Small intestine (tissue), 7 donors: ENCODE measurements around the gene ITGB7. TPM values are rescaled to one million over a fixed set of nuclear protein-coding genes. Genes with fewer than 3 reads are reported as not detected.

ENCODE experiments used
- DNase-seq, 2 donors: peaks; one replicate each; pipeline versions ENCODE4 v3.0.0 to v3.0.0-alpha.2; 2013
- FAIRE-seq: peaks from 2 replicates; lab custom pipeline; 2012; peaks lifted over from hg19 to GRCh38; lab: Jason Lieb, UNC
- H3K27ac ChIP-seq, 3 donors: one replicate each; pipeline ENCODE4 v1.5.1; 2013; ENCODE audit warnings: low read length in 2 of 3, mild to moderate bottlenecking in 2 of 3, control low read depth in 1 of 3, inconsistent platforms in 1 of 3, low read depth in 1 of 3, moderate library complexity in 1 of 3
- H3K27me3 ChIP-seq, 3 donors: one replicate each; pipeline ENCODE4 v1.6.1; 2013; ENCODE audit warnings: low read length in 3 of 3, inconsistent platforms in 1 of 3; ENCODE audit not compliant: control insufficient read depth in 3 of 3, insufficient read depth in 3 of 3
- H3K36me3 ChIP-seq, 3 donors: one replicate each; pipeline ENCODE4 v1.6.1; 2013; ENCODE audit warnings: low read length in 3 of 3, inconsistent platforms in 1 of 3, low read depth in 1 of 3, mild to moderate bottlenecking in 1 of 3, moderate library complexity in 1 of 3; ENCODE audit not compliant: control insufficient read depth in 3 of 3, insufficient read depth in 2 of 3
- H3K4me1 ChIP-seq, 3 donors: one replicate each; pipeline ENCODE4 v1.6.1; 2013; ENCODE audit warnings: low read length in 2 of 3, inconsistent platforms in 1 of 3, low read depth in 1 of 3, mild to moderate bottlenecking in 1 of 3, moderate library complexity in 1 of 3; ENCODE audit not compliant: control insufficient read depth in 3 of 3, insufficient read depth in 2 of 3
- H3K4me3 ChIP-seq, 3 donors: one replicate each; pipeline ENCODE4 v1.5.1; 2013; ENCODE audit warnings: low read length in 3 of 3, control low read depth in 1 of 3, inconsistent platforms in 1 of 3, low read depth in 1 of 3, mild to moderate bottlenecking in 1 of 3, moderate library complexity in 1 of 3
- H3K9me3 ChIP-seq, 2 donors: one replicate each; pipeline ENCODE4 v1.6.1; 2013; ENCODE audit warnings: low read depth in 1 of 2, low read length in 1 of 2; ENCODE audit not compliant: control insufficient read depth in 2 of 2, insufficient read depth in 1 of 2
- WGBS, 3 donors: extraction: QIAGEN DNeasy Blood & Tissue Kit; methylation state at CpG; one replicate each; pipeline ENCODE4 v1.1.7; 2013; 5-methylcytosine and 5-hydroxymethylcytosine counted together
- polyA plus RNA-seq, 4 donors: library from polyadenylated mRNA; stranded (reverse) in 3 of 4; unstranded in 1 of 4; fragments of 200-250 nt in 3 of 4; fragments of 120-200 nt in 1 of 4; gene quantifications; one replicate each; pipeline versions ENCODE4 v1.2.1 to v1.2.3, GENCODE V29; 2013
- donor health status: healthy with polysubstance abuse.
- donor health status: control.
- donor health status: control.
- donor health status: Bipolar disorder and iron deficiency.
- donor health status: healthy.

The ITGB7 gene
- polyA plus RNA-seq, 4 donors, result 1.8 to 9.2 (median 5.0) TPM

DNA sequence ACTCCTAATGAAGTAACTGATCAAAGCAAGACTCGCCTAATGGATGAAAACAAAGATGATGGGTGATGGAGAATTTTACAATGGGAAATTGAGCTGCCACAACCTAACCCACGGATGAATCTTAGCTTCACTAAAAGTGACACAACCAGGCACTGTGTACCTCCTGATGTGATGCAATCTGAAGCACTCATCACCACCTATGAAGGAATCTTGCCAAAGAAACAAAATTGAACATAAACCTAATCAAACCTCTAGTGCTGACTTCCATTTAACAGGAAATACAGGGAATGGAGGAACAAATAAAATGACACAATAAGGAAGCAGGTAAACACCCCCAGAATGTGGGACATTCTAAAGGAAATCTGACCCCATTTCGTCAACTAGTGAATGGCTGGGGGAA is 38.2 kb upstream of the ITGB7 start:
- no peaks in the 10 kb centered on the region for H3K36me3 ChIP-seq
- 76 to 81% (median 78%) methylated on average over 3 of the region's 3 CpGs for WGBS, 3 donors
- no peak overlapping the region for H3K27ac ChIP-seq
- H3K4me3 ChIP-seq, result no peak overlapping the region
- no peak for DNase-seq
- no peak for FAIRE-seq
- H3K27me3 ChIP-seq, result peaks cover 0 to 22% (median 6%) of the 10 kb centered on the region in 3 donors
- H3K9me3 ChIP-seq, result no peaks in the 10 kb centered on the region
- H3K4me1 ChIP-seq, result no peaks in the 10 kb centered on the region

GRCh38 chr12:53244337-53244736 is 37.3 kb upstream of the ITGB7 start:
- no peak overlapping the region for H3K27ac ChIP-seq
- no peaks in the 10 kb centered on the region for H3K36me3 ChIP-seq
- peaks cover 0 to 22% (median 6%) of the 10 kb centered on the region in 3 donors for H3K27me3 ChIP-seq
- DNase-seq (no peak), FAIRE-seq (no peak)
- 52 to 61% (median 55%) methylated on average over 1 of the region's 1 CpG for WGBS, 3 donors
- no peak overlapping the region for H3K4me3 ChIP-seq
- no peaks in the 10 kb centered on the region for H3K9me3 ChIP-seq
- no peaks in the 10 kb centered on the region for H3K4me1 ChIP-seq

DNA sequence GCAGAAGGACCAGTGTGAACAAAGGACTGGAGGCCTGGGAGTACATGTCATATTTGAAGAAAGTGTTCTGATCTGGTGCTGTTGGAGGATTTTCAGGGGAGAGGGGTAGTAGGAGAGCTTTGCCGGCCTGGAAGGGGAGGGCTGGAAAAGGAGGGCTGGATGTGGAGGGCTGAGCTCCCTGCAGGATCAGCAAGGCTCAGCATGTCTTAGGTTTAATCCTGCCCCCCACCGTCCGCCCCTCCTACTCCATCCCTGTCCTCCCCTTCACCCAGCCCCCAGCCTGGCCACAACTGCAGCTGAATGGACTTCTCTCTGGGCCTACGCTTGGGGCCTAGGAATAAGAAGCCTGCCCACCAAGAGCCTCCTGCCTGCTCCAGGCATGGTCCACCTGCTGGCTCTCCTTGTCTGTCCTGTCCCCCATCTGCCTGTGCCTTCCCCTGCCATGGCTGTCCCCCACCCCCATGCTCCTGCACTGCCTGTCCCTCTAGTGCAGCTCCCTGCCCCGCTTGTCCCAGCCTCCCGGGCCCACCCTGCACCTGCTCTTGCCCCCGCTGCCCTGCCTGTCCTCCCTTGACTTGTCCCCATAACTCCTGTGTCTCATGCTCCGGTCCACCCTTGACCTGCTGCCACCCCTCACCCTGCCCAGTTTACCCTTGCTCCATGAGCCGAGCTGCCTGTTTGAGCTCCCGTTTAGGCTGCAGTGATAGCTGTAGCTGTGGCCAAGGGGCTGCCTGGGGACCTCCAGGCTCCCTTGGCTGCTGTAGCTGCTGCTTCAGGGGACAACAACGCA is 34.8 kb upstream of the ITGB7 start:
- Histone ChIP-seq H3K27me3 (peaks cover 0 to 25% (median 6%) of the 10 kb centered on the region in 3 donors), H3K9me3 (no peaks in the 10 kb centered on the region), H3K27ac (no peak overlapping the region), H3K4me1 (no peaks in the 10 kb centered on the region), H3K4me3 (no peak overlapping the region), H3K36me3 (no peaks in the 10 kb centered on the region)
- DNase-seq (no peak), FAIRE-seq (no peak)
- WGBS, 3 donors, result 68 to 79% (median 73%) methylated on average over 8 to 11 of the region's 11 CpGs

- no peaks in the 10 kb centered on the region for H3K36me3 ChIP-seq
- no peak for DNase-seq
- no peaks in the 10 kb centered on the region for H3K9me3 ChIP-seq
- H3K27me3 ChIP-seq, result peaks cover 0 to 45% (median 6%) of the 10 kb centered on the region in 3 donors
- no peak overlapping the region for H3K27ac ChIP-seq
- WGBS, 3 donors, result 71 to 90% (median 88%) methylated on average over 10 of the region's 10 CpGs
- no peak for FAIRE-seq
- H3K4me1 ChIP-seq, result peaks cover 0 to under 1% (median 0%) of the 10 kb centered on the region in 3 donors
- H3K4me3 ChIP-seq, result no peak overlapping the region
Observed at GRCh38 chr12:53239643-53240258, 32.7 kb upstream of the ITGB7 start.

GRCh38 chr12:53236443-53237111 is 29.5 kb upstream of the ITGB7 start:
- peaks cover 0 to 50% (median 0%) of the 10 kb centered on the region in 3 donors for H3K27me3 ChIP-seq

GRCh38 chr12:53235742-53236442 is 28.8 kb upstream of the ITGB7 start:
- Histone ChIP-seq H3K4me3 (no peak overlapping the region), H3K27me3 (peaks cover 0 to 57% (median 0%) of the 10 kb centered on the region in 3 donors), H3K4me1 (peaks cover 0 to 28% (median 0%) of the 10 kb centered on the region in 3 donors), H3K36me3 (no peaks in the 10 kb centered on the region), H3K9me3 (no peaks in the 10 kb centered on the region), H3K27ac (no peak overlapping the region)
- WGBS, 3 donors, result 68 to 75% (median 71%) methylated on average over 9 of the region's 9 CpGs
- DNase-seq (no peak), FAIRE-seq (no peak)

More at GRCh38 chr12:53236443-53237111, 29.5 kb upstream of the ITGB7 start:
- no peak for DNase-seq
- Histone ChIP-seq H3K36me3 (no peaks in the 10 kb centered on the region), H3K27ac (no peak overlapping the region), H3K9me3 (no peaks in the 10 kb centered on the region), H3K4me1 (peaks cover 0 to 26% (median 0%) of the 10 kb centered on the region in 3 donors), H3K4me3 (no peak overlapping the region)
- WGBS, 3 donors, result 81 to 95% (median 82%) methylated on average over 1 of the region's 1 CpG
- FAIRE-seq, result no peak

- Histone ChIP-seq H3K27ac (no peak overlapping the region), H3K4me3 (no peak overlapping the region), H3K4me1 (peaks cover 0 to 28% (median 0%) of the 10 kb centered on the region in 3 donors), H3K27me3 (peaks cover 0 to 62% (median 0%) of the 10 kb centered on the region in 3 donors), H3K9me3 (no peaks in the 10 kb centered on the region), H3K36me3 (no peaks in the 10 kb centered on the region)
- no peak for DNase-seq
- 46 to 55% (median 47%) methylated on average over 3 of the region's 3 CpGs for WGBS, 3 donors
- FAIRE-seq, result no peak
Observed at GRCh38 chr12:53235164-53235563, 28.1 kb upstream of the ITGB7 start.
